Measurements from ENCODE around the gene LPAR1. TPM values are rescaled to one million over a fixed set of nuclear protein-coding genes. Genes with fewer than 3 reads are reported as not detected.
A peak's percentile ranks its signal among the peaks of the same experiment; 100 is the strongest.

Gene LPAR1
- total RNA-seq, 1 experiment from 2014 or later, result 28.3 TPM

- ChIA-PET CTCF (no interaction called here), POLR2A (ENCODE audit: low non-redundant PET) (no interaction called here)
- H3K27ac ChIP-seq (ENCODE audit: low read depth, low read length, poor library complexity, severe bottlenecking), result no peak overlapping the region
- no TSS peak for BruUV-seq (replicated peaks)
- no peaks in the 10 kb centered on the region for H3K27me3 ChIP-seq (replicated peaks; ENCODE audit: insufficient read depth, low read depth, low read length, poor library complexity)
- no peak overlapping the region for H3K4me3 ChIP-seq (ENCODE audit: low read depth, low read length, poor library complexity, severe bottlenecking)
- intact Hi-C loops (cut with micrococcal nuclease; ENCODE audit: unreplicated experiment), result no loop called here
- peaks cover 26% of the 10 kb centered on the region for H3K4me1 ChIP-seq (ENCODE audit: insufficient read depth, low read length, poor library complexity, severe bottlenecking)
- H3K9me3 ChIP-seq (ENCODE audit: low read depth, low read length, poor library complexity, severe bottlenecking), result peaks cover 22% of the 10 kb centered on the region
- H3K36me3 ChIP-seq (ENCODE audit: insufficient read depth, low read length, poor library complexity, severe bottlenecking), result peaks cover 9% of the 10 kb centered on the region
- TF ChIP-seq, protein P1, sequence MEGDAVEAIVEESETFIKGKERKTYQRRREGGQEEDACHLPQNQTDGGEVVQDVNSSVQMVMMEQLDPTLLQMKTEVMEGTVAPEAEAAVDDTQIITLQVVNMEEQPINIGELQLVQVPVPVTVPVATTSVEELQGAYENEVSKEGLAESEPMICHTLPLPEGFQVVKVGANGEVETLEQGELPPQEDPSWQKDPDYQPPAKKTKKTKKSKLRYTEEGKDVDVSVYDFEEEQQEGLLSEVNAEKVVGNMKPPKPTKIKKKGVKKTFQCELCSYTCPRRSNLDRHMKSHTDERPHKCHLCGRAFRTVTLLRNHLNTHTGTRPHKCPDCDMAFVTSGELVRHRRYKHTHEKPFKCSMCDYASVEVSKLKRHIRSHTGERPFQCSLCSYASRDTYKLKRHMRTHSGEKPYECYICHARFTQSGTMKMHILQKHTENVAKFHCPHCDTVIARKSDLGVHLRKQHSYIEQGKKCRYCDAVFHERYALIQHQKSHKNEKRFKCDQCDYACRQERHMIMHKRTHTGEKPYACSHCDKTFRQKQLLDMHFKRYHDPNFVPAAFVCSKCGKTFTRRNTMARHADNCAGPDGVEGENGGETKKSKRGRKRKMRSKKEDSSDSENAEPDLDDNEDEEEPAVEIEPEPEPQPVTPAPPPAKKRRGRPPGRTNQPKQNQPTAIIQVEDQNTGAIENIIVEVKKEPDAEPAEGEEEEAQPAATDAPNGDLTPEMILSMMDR (conservative IDR thresholded peaks at IDR 0.05; ENCODE audit: low read depth, low read length), result no peak
- no peak for TF ChIP-seq EZH2 (IDR thresholded peaks at IDR 0.05; ENCODE audit: borderline replicate concordance, low read depth, low read length, poor library complexity, severe bottlenecking)
- DNase-seq (ENCODE audit: low spot score), result no peak
Observed at GRCh38 chr9:110984890-110985437, 53.3 kb downstream of the LPAR1 start.

DNA sequence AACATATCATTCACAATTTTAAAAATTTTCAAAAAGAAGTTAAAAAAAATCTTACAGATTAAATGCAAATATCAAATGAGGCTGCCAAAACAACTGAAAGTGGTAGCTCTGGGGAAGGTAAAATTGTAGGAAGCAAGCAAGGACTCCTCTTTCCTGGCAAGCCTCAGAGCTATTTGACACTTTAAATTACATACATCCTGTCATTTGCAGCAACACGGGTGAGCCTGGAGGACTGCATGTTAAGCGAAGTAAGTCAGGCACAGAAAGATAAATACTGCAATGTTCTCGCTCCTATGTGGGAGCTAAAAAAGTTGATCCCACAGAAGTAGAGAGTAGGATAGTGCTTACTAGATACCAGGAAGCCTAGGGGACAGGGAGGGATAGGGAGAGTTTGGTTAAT lies 58.0 kb downstream of the LPAR1 start:
- Histone ChIP-seq H3K36me3 (ENCODE audit: insufficient read depth, low read length, poor library complexity, severe bottlenecking) (no peaks in the 10 kb centered on the region), H3K4me1 (ENCODE audit: insufficient read depth, low read length, poor library complexity, severe bottlenecking) (peaks cover 69% of the 10 kb centered on the region), H3K27ac (ENCODE audit: low read depth, low read length, poor library complexity, severe bottlenecking) (peak overlapping the region; percentile 83), H3K4me3 (ENCODE audit: low read depth, low read length, poor library complexity, severe bottlenecking) (no peak overlapping the region), H3K9me3 (ENCODE audit: low read depth, low read length, poor library complexity, severe bottlenecking) (no peaks in the 10 kb centered on the region), H3K27me3 (replicated peaks; ENCODE audit: insufficient read depth, low read depth, low read length, poor library complexity) (no peaks in the 10 kb centered on the region)
- DNase-seq (ENCODE audit: low spot score), result peak; percentile 83
- no peak for TF ChIP-seq EZH2 (IDR thresholded peaks at IDR 0.05; ENCODE audit: borderline replicate concordance, low read depth, low read length, poor library complexity, severe bottlenecking)
- TF ChIP-seq, protein P1 (conservative IDR thresholded peaks at IDR 0.05; ENCODE audit: low read depth, low read length), result no peak
- intact Hi-C loops (cut with micrococcal nuclease; ENCODE audit: unreplicated experiment), result no loop called here
- BruUV-seq (replicated peaks), result no TSS peak
- CTCF ChIA-PET, result no interaction called here
- POLR2A ChIA-PET (ENCODE audit: low non-redundant PET), result no interaction called here

DNA sequence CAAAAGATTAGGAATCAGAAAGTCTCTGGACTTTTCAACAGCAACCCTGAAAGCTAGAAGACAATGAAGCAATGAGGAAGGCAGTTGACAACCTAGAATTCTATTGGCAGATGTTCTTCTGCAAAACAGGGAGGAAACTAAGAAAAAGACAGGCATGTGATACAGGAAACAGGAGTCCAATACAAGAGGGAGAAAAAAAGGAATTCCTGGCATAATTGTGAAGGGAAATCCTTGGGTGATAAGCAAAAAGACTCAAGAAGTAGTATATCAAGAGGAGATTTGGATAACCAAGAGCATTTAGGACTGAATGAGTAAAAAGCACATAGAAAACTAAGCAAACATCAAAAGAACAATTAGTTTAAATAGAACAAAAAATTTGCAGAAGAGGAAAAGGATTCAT lies 58.6 kb downstream of the LPAR1 start:
- ChIA-PET CTCF (no interaction called here), POLR2A (ENCODE audit: low non-redundant PET) (no interaction called here)
- intact Hi-C loops (cut with micrococcal nuclease; ENCODE audit: unreplicated experiment), result loop anchor here (2.0 to 5.0 kb wide), 3 partner anchors 57 to 318 kb away; no protein-coding TSS in a partner anchor
- BruUV-seq (replicated peaks), result no TSS peak
- Histone ChIP-seq H3K4me1 (ENCODE audit: insufficient read depth, low read length, poor library complexity, severe bottlenecking) (peaks cover 69% of the 10 kb centered on the region), H3K27ac (ENCODE audit: low read depth, low read length, poor library complexity, severe bottlenecking) (peak overlapping the region; percentile 83), H3K4me3 (ENCODE audit: low read depth, low read length, poor library complexity, severe bottlenecking) (no peak overlapping the region), H3K27me3 (replicated peaks; ENCODE audit: insufficient read depth, low read depth, low read length, poor library complexity) (no peaks in the 10 kb centered on the region), H3K36me3 (ENCODE audit: insufficient read depth, low read length, poor library complexity, severe bottlenecking) (no peaks in the 10 kb centered on the region), H3K9me3 (ENCODE audit: low read depth, low read length, poor library complexity, severe bottlenecking) (no peaks in the 10 kb centered on the region)
- no peak for TF ChIP-seq EZH2 (IDR thresholded peaks at IDR 0.05; ENCODE audit: borderline replicate concordance, low read depth, low read length, poor library complexity, severe bottlenecking)
- TF ChIP-seq, protein P1 (conservative IDR thresholded peaks at IDR 0.05; ENCODE audit: low read depth, low read length), result no peak
- DNase-seq (ENCODE audit: low spot score), result peak; percentile 37

Measured in A673 (cell line).